ENCODE data around the gene RSU1. TPM values are rescaled to one million over a fixed set of nuclear protein-coding genes. Genes with fewer than 3 reads are reported as not detected.

Gene RSU1
- total RNA-seq, 4 donors from 2014 or later: 41.4 to 58.7 (median 57.4) TPM

- Histone ChIP-seq H3K36me3 (no peaks in the 10 kb centered on the region), H3K9me3 (no peaks in the 10 kb centered on the region), H3K27ac (no peak overlapping the region), H3K4me1 (no peaks in the 10 kb centered on the region), H3K27me3 (no peaks in the 10 kb centered on the region), H3K4me3 (no peak overlapping the region)
- DNase-seq (ENCODE audit: low spot score in 2 of 2): no peak
- TF ChIP-seq POLR2AphosphoS5 (IDR thresholded peaks at IDR 0.05): no peak
- TF ChIP-seq POLR2A (IDR thresholded peaks at IDR 0.05): no peak
- TF ChIP-seq EP300 (IDR thresholded peaks at IDR 0.05): no peak
- WGBS: 43% methylated on average over 4 of the region's 4 CpGs
These were observed 39.3 kb upstream of the RSU1 start for GRCh38 chr10:16856567-16856966.

GRCh38 chr10:16856092-16856491 is 38.9 kb upstream of the RSU1 start:
- no peaks in the 10 kb centered on the region for H3K9me3 ChIP-seq
- no peaks in the 10 kb centered on the region for H3K27me3 ChIP-seq
- no peak overlapping the region for H3K4me3 ChIP-seq
- WGBS: 75% methylated on average over 5 of the region's 5 CpGs
- H3K36me3 ChIP-seq: no peaks in the 10 kb centered on the region
- DNase-seq (ENCODE audit: low spot score in 2 of 2): no peak
- no peak overlapping the region for H3K27ac ChIP-seq
- TF ChIP-seq POLR2A (IDR thresholded peaks at IDR 0.05) (no peak), POLR2AphosphoS5 (IDR thresholded peaks at IDR 0.05) (no peak), CTCF (IDR thresholded peaks at IDR 0.05) (no peak), EP300 (IDR thresholded peaks at IDR 0.05) (no peak)
- H3K4me1 ChIP-seq: no peaks in the 10 kb centered on the region

GRCh38 chr10:16854623-16855022 is 37.4 kb upstream of the RSU1 start:
- Histone ChIP-seq H3K27me3 (no peaks in the 10 kb centered on the region), H3K27ac (no peak overlapping the region), H3K4me1 (no peaks in the 10 kb centered on the region), H3K4me3 (no peak overlapping the region), H3K9me3 (no peaks in the 10 kb centered on the region), H3K36me3 (no peaks in the 10 kb centered on the region)
- DNase-seq (ENCODE audit: low spot score in 2 of 2): no peak
- TF ChIP-seq POLR2A (IDR thresholded peaks at IDR 0.05): no peak
- no peak for TF ChIP-seq CTCF (IDR thresholded peaks at IDR 0.05)
- TF ChIP-seq EP300 (IDR thresholded peaks at IDR 0.05): no peak
- TF ChIP-seq POLR2AphosphoS5 (IDR thresholded peaks at IDR 0.05): no peak

GRCh38 chr10:16853809-16854208 is 36.6 kb upstream of the RSU1 start:
- Histone ChIP-seq H3K27me3 (no peaks in the 10 kb centered on the region), H3K4me1 (peaks cover 4% of the 10 kb centered on the region), H3K9me3 (no peaks in the 10 kb centered on the region), H3K36me3 (no peaks in the 10 kb centered on the region), H3K27ac (no peak overlapping the region), H3K4me3 (no peak overlapping the region)
- 94% methylated on average over 4 of the region's 4 CpGs for WGBS
- no peak for DNase-seq (ENCODE audit: low spot score in 2 of 2)
- TF ChIP-seq EP300 (IDR thresholded peaks at IDR 0.05) (no peak), CTCF (IDR thresholded peaks at IDR 0.05) (no peak), POLR2A (IDR thresholded peaks at IDR 0.05) (no peak), POLR2AphosphoS5 (IDR thresholded peaks at IDR 0.05) (no peak)

DNA sequence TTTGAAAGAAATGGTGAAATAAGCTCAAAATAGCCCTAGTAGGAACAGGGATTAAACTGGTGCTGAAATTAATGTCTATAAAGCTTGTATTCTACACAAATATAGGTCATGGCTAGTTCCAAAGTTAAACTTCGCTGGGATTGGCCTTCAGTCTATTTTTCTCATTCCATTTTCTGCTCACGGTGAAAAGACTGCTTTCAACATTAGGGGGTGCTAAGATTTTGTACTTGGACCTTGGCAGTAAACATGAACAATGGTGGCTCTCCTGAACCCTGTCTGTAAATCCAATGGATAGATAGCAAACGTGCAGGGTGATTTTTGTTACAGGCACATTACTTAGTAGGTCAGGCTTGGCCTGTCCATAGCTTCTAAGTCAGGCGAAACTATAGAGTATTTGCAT is 36.0 kb upstream of the RSU1 start:
- Histone ChIP-seq H3K36me3 (no peaks in the 10 kb centered on the region), H3K27ac (no peak overlapping the region), H3K9me3 (no peaks in the 10 kb centered on the region), H3K4me3 (no peak overlapping the region), H3K4me1 (peaks cover 8% of the 10 kb centered on the region), H3K27me3 (no peaks in the 10 kb centered on the region)
- DNase-seq (ENCODE audit: low spot score in 2 of 2): no peak
- 78% methylated on average over 4 of the region's 4 CpGs for WGBS
- no peak for TF ChIP-seq CTCF (IDR thresholded peaks at IDR 0.05)
- TF ChIP-seq POLR2AphosphoS5 (IDR thresholded peaks at IDR 0.05): no peak
- TF ChIP-seq POLR2A (IDR thresholded peaks at IDR 0.05): no peak
- no peak for TF ChIP-seq EP300 (IDR thresholded peaks at IDR 0.05)

- Histone ChIP-seq H3K36me3 (no peaks in the 10 kb centered on the region), H3K27ac (no peak overlapping the region), H3K9me3 (no peaks in the 10 kb centered on the region), H3K4me3 (no peak overlapping the region), H3K27me3 (no peaks in the 10 kb centered on the region), H3K4me1 (peaks cover 9% of the 10 kb centered on the region)
- TF ChIP-seq POLR2AphosphoS5 (IDR thresholded peaks at IDR 0.05): no peak
- TF ChIP-seq CTCF (IDR thresholded peaks at IDR 0.05): no peak
- TF ChIP-seq POLR2A (IDR thresholded peaks at IDR 0.05): no peak
- no peak for TF ChIP-seq EP300 (IDR thresholded peaks at IDR 0.05)
- 69% methylated on average over 2 of the region's 2 CpGs for WGBS
- no peak for DNase-seq (ENCODE audit: low spot score in 2 of 2)
These were observed 35.4 kb upstream of the RSU1 start for GRCh38 chr10:16852624-16853023.

Measured in suprapubic skin (tissue), 4 donors.